ENCODE data around the gene P3H4. TPM values are rescaled to one million over a fixed set of nuclear protein-coding genes. Genes with fewer than 3 reads are reported as not detected.

P3H4 gene
- total and polyA plus RNA-seq, 7 donors, result 3.0 to 12.3 (median 9.9) TPM

- Histone ChIP-seq H3K27ac (no peak overlapping the region), H3K27me3 (no peaks in the 10 kb centered on the region), H3K9me3 (no peaks in the 10 kb centered on the region), H3K36me3 (peaks cover 0 to 68% (median 13%) of the 10 kb centered on the region in 4 donors), H3K4me1 (no peaks in the 10 kb centered on the region), H3K4me3 (no peak overlapping the region)
- intact Hi-C loops (cut with DNase I), result no loop called here
- DNase-seq, result no peak
- TF ChIP-seq CTCF (IDR thresholded peaks at IDR 0.05), result no peak
- no peak for TF ChIP-seq POLR2A (IDR thresholded peaks at IDR 0.05)
- TF ChIP-seq EP300 (IDR thresholded peaks at IDR 0.05), result no peak
- no peak for TF ChIP-seq POLR2AphosphoS5 (IDR thresholded peaks at IDR 0.05)
- WGBS, 2 donors, result 91 to 95% methylated on average over 16 of the region's 16 CpGs
These were observed 48.9 kb downstream of the P3H4 start for GRCh38 chr17:41762841-41763240.

- peaks cover 0 to 68% (median 13%) of the 10 kb centered on the region in 4 donors for H3K36me3 ChIP-seq
- intact Hi-C loops (cut with DNase I), result no loop called here
- H3K9me3 ChIP-seq, result no peaks in the 10 kb centered on the region
- no peaks in the 10 kb centered on the region for H3K4me1 ChIP-seq
- no peak overlapping the region for H3K4me3 ChIP-seq
- WGBS, 2 donors, result 93 to 95% methylated on average over 6 of the region's 6 CpGs
- no peak for DNase-seq
- H3K27ac ChIP-seq, result no peak overlapping the region
- TF ChIP-seq POLR2A (IDR thresholded peaks at IDR 0.05), result no peak
- TF ChIP-seq CTCF (IDR thresholded peaks at IDR 0.05), result no peak
- no peak for TF ChIP-seq EP300 (IDR thresholded peaks at IDR 0.05)
- no peaks in the 10 kb centered on the region for H3K27me3 ChIP-seq
These were observed 49.4 kb downstream of the P3H4 start for GRCh38 chr17:41762391-41762790.

DNA sequence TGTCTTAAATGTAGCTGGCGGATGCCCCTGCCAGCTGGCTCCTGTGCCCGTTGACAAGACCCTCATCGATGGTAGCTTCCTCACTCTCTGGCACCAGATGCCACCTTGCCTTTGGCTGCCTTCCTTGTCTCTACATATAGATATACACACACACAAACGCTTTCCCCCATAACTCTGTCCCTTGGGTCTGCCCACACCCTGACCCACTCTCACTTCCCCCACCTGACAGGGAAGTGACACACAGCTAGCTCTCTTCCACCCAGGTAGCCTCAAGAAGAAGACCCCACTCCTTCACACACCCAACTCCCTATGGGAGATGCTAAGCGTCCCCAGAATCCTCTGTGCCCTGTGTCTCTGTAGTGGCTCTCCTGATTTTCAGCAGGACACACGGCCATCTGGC lies 50.9 kb downstream of the P3H4 start:
- WGBS, 2 donors, result 82 to 92% methylated on average over 6 of the region's 6 CpGs
- Histone ChIP-seq H3K36me3 (peaks cover 0 to 72% (median 13%) of the 10 kb centered on the region in 4 donors), H3K27ac (no peak overlapping the region), H3K4me3 (no peak overlapping the region), H3K4me1 (no peaks in the 10 kb centered on the region), H3K27me3 (no peaks in the 10 kb centered on the region), H3K9me3 (no peaks in the 10 kb centered on the region)
- TF ChIP-seq POLR2AphosphoS5 (IDR thresholded peaks at IDR 0.05), result no peak
- no peak for TF ChIP-seq EP300 (IDR thresholded peaks at IDR 0.05)
- TF ChIP-seq CTCF (IDR thresholded peaks at IDR 0.05), result no peak
- no peak for TF ChIP-seq POLR2A (IDR thresholded peaks at IDR 0.05)
- DNase-seq, result no peak
- intact Hi-C loops (cut with DNase I), result no loop called here

GRCh38 chr17:41758601-41759000 lies 53.1 kb downstream of the P3H4 start:
- TF ChIP-seq EP300 (IDR thresholded peaks at IDR 0.05), result no peak
- TF ChIP-seq POLR2AphosphoS5 (IDR thresholded peaks at IDR 0.05), result no peak
- TF ChIP-seq CTCF (IDR thresholded peaks at IDR 0.05), result no peak
- TF ChIP-seq POLR2A (IDR thresholded peaks at IDR 0.05), result no peak
- no peak overlapping the region for H3K27ac ChIP-seq

GRCh38 chr17:41754066-41754465 lies 57.7 kb downstream of the P3H4 start:
- no peaks in the 10 kb centered on the region for H3K9me3 ChIP-seq
- intact Hi-C loops (cut with DNase I), result no loop called here
- H3K4me3 ChIP-seq, result no peak overlapping the region
- H3K27ac ChIP-seq, result no peak overlapping the region
- H3K36me3 ChIP-seq, result peaks cover 0 to 34% (median 3%) of the 10 kb centered on the region in 4 donors
- H3K4me1 ChIP-seq, result no peaks in the 10 kb centered on the region
- H3K27me3 ChIP-seq, result no peaks in the 10 kb centered on the region
- no peak for DNase-seq
- no peak for TF ChIP-seq POLR2AphosphoS5 (IDR thresholded peaks at IDR 0.05)
- no peak for TF ChIP-seq CTCF (IDR thresholded peaks at IDR 0.05)
- TF ChIP-seq EP300 (IDR thresholded peaks at IDR 0.05), result no peak
- no peak for TF ChIP-seq POLR2A (IDR thresholded peaks at IDR 0.05)
- 76 to 83% methylated on average over 12 of the region's 12 CpGs for WGBS, 2 donors

More at GRCh38 chr17:41758601-41759000, 53.1 kb downstream of the P3H4 start:
- Histone ChIP-seq H3K27me3 (no peaks in the 10 kb centered on the region), H3K9me3 (no peaks in the 10 kb centered on the region), H3K4me3 (no peak overlapping the region), H3K36me3 (peaks cover 0 to 58% (median 9%) of the 10 kb centered on the region in 4 donors), H3K4me1 (no peaks in the 10 kb centered on the region)
- 86 to 91% methylated on average over 9 of the region's 9 CpGs for WGBS, 2 donors
- no peak for DNase-seq
- intact Hi-C loops (cut with DNase I), result no loop called here
